H1 (cell line): ENCODE data around the gene GBX1. TPM values are rescaled to one million over a fixed set of nuclear protein-coding genes. Genes with fewer than 3 reads are reported as not detected.

ENCODE experiments used
- FOSL1 ChIP-seq: IDR thresholded peaks from 2 replicates; pipeline ENCODE4 v1.6.1; 2011; ENCODE audit warnings: mild to moderate bottlenecking, low read depth, low read length, moderate library complexity; ENCODE audit not compliant: insufficient read depth
- GTF2F1 ChIP-seq: IDR thresholded peaks from 2 replicates; pipeline ENCODE4 v1.6.1; 2012; ENCODE audit warnings: low read depth, low read length, improper control_type of control experiment, borderline replicate concordance
- JUND ChIP-seq: IDR thresholded peaks from 2 replicates; pipeline ENCODE4 v1.6.1; 2011; ENCODE audit warnings: mild to moderate bottlenecking, improper control_type of control experiment, low read length
- SP4 ChIP-seq: IDR thresholded peaks from 2 replicates; pipeline ENCODE4 v1.6.1; 2012; ENCODE audit warnings: low read length, inconsistent platforms
- TCF12 ChIP-seq: IDR thresholded peaks from 2 replicates; pipeline ENCODE4 v1.6.1; 2011; ENCODE audit warnings: low read depth, mild to moderate bottlenecking, low read length
- polyA plus RNA-seq, 7 experiments: library from polyadenylated mRNA; depleted of rRNA in 3 of 7; stranded (reverse) in 5 of 7; unstranded in 2 of 7; fragments of >200 nt in 5 of 7; fragments of 200-250 nt in 2 of 7; gene quantifications; 1 replicate in 5 of 7; 2 replicates in 1 of 7; 4 replicates in 1 of 7; pipeline versions ENCODE4 v1.2.1 to v1.2.3, GENCODE V29; 2011 to 2013; ENCODE audit warnings: missing spikeins in 2 of 7, mixed read lengths in 2 of 7
- total RNA-seq: library from RNA; stranded (reverse); fragmentation: NEBNext Ultra II Directional; extraction: Animal tissue kit (Norgen Biotek cat#: 25700); gene quantifications from 2 replicates; pipeline ENCODE4 v1.2.1, GENCODE V29; 2021
- TF ChIP-seq, protein P1 (sequence below): IDR thresholded peaks from 2 replicates; pipeline ENCODE4 v1.6.1; 2011; ENCODE audit warnings: low read length, improper control_type of control experiment

Gene GBX1
- total and polyA plus RNA-seq, 2 of the 8 experiments (the other 6 are each of a cell fraction or from before 2014, with no cell fraction given) = not detected

DNA sequence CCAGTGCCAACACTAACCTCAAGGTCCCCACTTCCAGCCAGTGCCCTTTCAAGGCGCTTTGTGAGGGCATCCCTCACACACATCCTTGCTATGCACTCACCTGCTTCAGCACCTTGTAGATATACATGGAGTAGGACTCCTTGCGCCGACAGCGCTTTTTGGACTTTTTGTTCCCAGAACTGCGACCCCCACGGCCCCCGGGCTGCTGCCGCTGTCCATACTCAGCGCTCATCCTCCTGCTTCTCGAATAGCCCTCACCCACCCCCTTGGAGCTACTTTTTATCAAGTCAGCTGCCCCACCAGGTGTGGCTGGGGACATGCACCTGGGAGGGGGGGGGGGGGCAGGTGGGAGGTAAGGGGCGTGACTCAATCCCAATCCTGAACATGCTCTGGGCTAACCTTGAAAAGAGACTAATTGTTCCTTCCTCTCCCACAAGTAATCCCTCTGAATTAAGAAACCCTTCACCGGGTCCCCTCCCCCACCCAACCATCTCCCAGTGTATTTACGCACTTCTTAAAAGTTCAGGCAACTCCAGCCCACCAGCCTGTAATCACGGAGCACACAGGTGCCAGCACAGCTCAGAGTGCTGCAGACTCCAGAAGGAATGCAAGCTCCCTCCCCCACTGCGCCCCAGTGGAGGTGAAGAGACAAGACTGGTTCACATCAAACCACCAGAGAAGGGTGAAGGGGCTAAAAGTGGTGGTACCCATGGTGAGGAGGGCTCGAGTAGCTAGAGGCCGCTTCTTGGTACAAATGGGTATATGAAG, 42.8 kb upstream of the GBX1 start, which contains the start of gene H2BK1 (continued):
- no peak for TF ChIP-seq GTF2F1
- no peak for TF ChIP-seq SP4
- no peak for TF ChIP-seq JUND
- no peak for TF ChIP-seq TCF12
- TF ChIP-seq FOSL1 = no peak
- TF ChIP-seq, protein P1, sequence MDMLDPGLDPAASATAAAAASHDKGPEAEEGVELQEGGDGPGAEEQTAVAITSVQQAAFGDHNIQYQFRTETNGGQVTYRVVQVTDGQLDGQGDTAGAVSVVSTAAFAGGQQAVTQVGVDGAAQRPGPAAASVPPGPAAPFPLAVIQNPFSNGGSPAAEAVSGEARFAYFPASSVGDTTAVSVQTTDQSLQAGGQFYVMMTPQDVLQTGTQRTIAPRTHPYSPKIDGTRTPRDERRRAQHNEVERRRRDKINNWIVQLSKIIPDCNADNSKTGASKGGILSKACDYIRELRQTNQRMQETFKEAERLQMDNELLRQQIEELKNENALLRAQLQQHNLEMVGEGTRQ = no peak
